ENCODE results near the gene MPP1. TPM values are rescaled to one million over a fixed set of nuclear protein-coding genes. Genes with fewer than 3 reads are reported as not detected.

MPP1 gene
- total RNA-seq, 1 donor from 2014 or later, result 9.2 TPM

DNA sequence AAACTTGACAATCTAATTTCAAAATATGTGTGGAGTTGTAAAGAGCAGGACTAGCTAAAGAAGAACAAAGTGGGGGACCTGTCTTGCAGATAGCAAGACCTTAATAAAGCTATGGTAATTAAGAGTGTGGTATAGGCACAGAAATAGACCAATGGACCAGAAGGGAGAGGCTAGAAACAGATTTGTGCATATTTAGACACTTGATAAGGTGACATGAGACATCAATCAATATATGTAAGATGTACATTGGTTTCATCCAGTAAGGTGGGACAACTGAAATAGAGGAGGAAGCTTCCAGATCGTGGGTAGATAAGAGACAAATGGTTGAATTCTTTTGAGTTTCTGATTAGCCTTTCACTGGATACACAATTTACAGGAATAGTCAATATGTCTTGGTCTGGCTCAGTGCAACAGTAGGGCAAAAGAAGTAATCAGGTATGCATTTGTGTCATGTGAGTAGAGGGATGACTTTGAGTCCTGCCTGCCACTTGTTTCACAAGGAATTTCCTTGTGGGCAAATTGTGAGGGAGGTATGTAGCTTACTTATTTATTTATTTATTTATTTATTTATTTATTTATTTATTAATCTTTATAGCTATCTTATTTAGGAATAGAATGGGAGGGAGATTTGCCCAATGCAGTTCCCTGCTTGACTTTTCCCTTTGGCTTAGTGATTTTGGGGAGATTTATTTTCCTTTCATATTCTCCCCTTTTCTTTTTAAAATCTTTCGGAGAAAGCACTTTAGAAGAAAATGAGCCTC is 7.2 kb upstream of the MPP1 start:
- DNase-seq (ENCODE audit: low read depth), result no peak
- H3K4me3 ChIP-seq (ENCODE audit: low read depth, low read length), result no peak overlapping the region

DNA sequence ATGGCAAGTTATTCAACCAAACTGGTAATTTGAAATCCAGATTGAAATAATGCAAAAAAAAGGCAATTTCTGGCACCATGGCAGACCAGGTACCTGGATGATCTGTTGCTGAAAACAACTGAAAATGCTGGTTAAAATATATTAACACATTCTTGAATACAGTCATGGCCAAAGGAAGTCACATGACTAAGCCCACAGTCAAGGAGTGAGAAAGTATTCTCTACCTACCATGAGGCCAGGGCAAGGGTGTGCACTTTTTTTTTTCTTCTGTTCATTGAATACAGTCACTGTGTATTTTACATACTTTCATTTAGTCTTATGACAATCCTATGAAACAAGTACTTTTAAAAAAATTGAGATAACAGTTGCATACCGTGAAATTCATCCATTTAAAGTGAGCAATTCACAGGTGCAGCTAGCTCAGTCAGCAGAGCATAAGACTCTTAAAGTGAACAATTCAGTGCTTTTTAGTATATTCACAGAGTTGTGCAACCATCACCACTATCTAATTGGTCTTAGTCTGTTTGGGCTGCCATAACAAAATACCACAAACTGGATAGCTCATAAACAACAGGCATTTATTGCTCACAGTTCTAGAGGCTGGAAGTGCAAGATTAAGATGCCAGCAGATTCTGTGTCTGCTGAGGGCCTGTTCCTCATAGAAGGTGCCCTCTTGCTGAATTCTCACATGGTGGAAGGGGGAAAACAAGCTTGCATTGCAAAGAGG is 4.8 kb upstream of the MPP1 start:
- TF ChIP-seq, protein P1, sequence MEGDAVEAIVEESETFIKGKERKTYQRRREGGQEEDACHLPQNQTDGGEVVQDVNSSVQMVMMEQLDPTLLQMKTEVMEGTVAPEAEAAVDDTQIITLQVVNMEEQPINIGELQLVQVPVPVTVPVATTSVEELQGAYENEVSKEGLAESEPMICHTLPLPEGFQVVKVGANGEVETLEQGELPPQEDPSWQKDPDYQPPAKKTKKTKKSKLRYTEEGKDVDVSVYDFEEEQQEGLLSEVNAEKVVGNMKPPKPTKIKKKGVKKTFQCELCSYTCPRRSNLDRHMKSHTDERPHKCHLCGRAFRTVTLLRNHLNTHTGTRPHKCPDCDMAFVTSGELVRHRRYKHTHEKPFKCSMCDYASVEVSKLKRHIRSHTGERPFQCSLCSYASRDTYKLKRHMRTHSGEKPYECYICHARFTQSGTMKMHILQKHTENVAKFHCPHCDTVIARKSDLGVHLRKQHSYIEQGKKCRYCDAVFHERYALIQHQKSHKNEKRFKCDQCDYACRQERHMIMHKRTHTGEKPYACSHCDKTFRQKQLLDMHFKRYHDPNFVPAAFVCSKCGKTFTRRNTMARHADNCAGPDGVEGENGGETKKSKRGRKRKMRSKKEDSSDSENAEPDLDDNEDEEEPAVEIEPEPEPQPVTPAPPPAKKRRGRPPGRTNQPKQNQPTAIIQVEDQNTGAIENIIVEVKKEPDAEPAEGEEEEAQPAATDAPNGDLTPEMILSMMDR (conservative IDR thresholded peaks at IDR 0.05; ENCODE audit: low read depth, low read length), result no peak

More for the DNA sequence above, 7.2 kb upstream of the MPP1 start:
- TF ChIP-seq, protein P1 (conservative IDR thresholded peaks at IDR 0.05; ENCODE audit: low read depth, low read length), result no peak

DNA sequence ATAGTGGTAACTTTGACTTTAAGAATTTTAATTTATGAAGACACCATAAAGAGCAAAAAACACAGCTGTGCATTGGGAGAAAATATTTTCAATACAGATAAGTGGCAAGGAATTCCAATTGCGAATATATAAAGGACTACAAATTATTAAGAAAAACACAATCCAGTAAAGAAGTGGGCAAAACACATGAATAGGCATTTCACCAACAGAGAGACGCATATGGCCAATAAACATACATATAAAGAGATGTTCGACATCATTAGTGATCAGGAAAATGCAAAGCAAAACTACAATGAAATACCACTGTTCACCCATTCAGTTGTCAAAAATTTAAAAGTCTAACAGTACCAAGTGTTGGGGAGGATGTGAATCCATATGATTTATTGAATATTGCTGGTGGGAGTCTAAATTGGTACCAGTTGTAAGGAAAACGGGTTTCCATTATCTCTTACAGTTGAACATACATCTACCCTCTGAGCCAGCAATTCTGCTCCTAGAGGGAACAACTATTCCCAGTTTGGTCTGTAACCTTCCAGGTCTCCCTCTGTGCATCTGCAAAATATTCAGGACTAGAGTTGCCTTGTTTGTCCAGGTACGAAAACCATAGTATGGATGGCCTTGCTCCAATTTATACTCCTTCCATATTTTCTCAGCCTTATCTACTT is 1.7 kb upstream of the MPP1 start:
- H3K4me3 ChIP-seq (ENCODE audit: low read depth, low read length), result no peak overlapping the region
- no peak for DNase-seq (ENCODE audit: low read depth)
- TF ChIP-seq, protein P1 (conservative IDR thresholded peaks at IDR 0.05; ENCODE audit: low read depth, low read length), result no peak

More for the DNA sequence above, 4.8 kb upstream of the MPP1 start:
- no peak for DNase-seq (ENCODE audit: low read depth)
- no peak overlapping the region for H3K4me3 ChIP-seq (ENCODE audit: low read depth, low read length)

DNA sequence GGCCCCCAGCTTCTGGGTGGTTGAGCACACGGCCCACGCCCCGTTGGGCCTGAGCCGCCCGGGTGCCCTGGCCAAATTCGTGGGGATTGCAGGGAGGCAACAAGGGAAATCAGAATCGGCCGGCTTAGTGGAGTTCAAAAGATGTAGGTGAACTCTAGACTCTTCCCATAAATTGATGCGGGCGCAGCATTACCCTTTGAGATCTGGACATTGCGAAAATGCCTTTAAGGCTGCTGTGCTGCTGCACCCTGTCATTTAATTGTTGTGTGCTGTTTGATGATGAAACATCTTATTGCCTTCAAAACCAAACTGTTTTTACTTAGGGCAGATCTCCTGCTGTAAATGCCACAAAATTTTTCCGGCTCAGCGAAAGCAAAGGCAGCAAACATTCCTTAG is 409 bp upstream of the MPP1 start:
- no peak for DNase-seq (ENCODE audit: low read depth)
- TF ChIP-seq, protein P1 (conservative IDR thresholded peaks at IDR 0.05; ENCODE audit: low read depth, low read length), result no peak
- peak overlapping the region; percentile 71 for H3K4me3 ChIP-seq (ENCODE audit: low read depth, low read length)

DNA sequence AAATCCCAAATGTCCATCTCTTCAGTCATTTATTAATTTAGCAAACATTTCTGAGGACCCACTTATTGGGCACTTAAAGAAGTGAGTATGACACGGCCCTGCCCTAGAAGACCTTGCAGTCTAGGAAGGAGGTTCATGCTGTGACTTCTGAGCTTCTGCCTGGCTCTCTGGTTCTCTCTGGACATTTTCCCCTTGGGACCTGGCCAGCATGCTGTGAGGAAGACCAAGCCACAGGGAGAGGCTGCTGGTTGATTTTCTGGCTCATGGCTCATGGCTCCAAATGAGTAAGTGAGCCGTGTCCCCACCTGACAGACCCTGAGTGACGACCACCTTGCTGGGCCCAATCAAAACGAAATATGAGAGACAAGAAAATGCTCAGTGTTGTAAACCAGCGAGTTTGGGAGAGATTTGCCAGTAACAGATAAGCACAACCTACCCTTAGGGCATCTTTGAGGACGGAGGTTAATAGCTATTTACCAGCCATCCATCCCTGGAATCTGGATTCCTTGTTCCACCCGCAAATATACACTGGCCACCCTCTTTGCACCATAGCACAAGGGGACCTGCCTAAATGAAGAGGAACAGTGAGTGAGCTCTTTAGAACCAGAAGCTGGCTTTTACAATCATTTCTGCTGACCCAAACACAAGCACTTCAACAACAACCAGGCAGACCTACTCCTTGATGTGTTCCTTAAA is 876 bp downstream of the MPP1 start:
- TF ChIP-seq, protein P1 (conservative IDR thresholded peaks at IDR 0.05; ENCODE audit: low read depth, low read length), result no peak
- peak overlapping the region; percentile 71 for H3K4me3 ChIP-seq (ENCODE audit: low read depth, low read length)

DNA sequence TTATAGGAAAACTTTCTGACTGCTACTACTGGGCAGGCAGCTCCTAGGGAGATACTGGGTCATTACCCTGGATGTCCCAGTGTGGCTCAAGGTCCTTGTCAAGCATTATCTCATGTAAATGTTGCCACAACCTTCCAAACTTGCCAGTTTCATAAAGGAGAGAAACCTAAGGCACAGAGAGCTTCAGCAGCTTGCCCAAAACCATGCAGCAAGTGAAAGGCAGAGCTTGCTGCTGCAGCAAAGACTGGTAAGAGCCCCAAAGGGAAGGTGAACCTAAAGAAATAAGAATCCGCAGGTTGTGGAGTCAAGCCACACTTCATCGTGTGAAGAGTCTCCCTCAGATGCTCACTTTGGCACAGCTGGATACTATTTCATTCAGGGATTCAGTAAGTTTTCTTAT is 2.3 kb downstream of the MPP1 start:
- no peak for DNase-seq (ENCODE audit: low read depth)
- TF ChIP-seq, protein P1 (conservative IDR thresholded peaks at IDR 0.05; ENCODE audit: low read depth, low read length), result no peak
- no peak overlapping the region for H3K4me3 ChIP-seq (ENCODE audit: low read depth, low read length)

More for the DNA sequence above, 876 bp downstream of the MPP1 start:
- DNase-seq (ENCODE audit: low read depth), result no peak
